Measurements from ENCODE around the gene RNF212.

Gene RNF212

GRCh38 chr4:1033840-1034551 is 79.4 kb downstream of the RNF212 start:
- DNase-seq: peak; percentile 31

GRCh38 chr4:1032861-1033260 is 80.5 kb downstream of the RNF212 start:
- DNase-seq: no peak

DNA sequence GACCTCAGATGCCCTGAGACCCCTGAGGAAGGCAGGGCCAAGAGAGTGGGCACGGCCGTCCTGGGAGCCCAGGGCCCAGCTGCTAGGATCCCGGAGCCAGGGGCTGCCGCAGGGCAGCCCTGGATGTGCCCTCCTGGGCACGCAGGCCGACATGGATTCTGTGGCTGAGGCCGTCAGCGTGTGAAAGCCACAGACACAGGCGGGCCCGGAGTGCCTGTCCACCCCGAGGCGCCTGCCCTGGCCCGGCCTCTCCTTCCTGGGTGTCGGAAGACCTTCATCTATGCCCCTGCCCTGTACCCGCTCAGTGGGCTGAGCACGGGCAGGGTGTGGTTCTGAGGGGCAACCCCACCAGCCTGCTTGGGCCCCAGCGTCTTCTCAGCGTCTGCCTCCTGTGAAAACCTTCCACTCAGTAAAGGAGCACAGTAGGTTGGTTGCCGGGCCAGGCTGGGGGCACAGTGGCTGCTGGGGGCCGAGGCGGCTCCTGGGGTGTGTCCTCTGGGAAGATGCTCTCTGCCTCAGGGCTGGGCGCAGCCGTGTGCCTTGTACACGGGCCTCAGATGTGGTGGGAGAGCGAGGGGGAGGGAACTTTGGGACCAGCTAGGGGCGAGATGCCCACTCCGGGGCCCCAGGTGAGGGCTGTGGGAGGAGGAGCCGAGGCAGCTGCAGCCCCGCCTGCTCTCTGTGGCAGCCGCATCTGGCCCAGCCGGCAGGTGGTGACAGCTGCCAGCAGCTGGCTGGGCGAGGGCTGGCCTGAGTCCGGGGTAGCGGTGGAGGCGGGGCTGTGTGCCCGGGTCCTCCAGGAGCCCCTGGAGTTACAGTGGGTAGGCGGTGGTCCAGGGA is 81.2 kb downstream of the RNF212 start:
- DNase-seq: peak; percentile 94

- DNase-seq: no peak
These were observed 82.0 kb downstream of the RNF212 start for GRCh38 chr4:1031346-1031745.

DNA sequence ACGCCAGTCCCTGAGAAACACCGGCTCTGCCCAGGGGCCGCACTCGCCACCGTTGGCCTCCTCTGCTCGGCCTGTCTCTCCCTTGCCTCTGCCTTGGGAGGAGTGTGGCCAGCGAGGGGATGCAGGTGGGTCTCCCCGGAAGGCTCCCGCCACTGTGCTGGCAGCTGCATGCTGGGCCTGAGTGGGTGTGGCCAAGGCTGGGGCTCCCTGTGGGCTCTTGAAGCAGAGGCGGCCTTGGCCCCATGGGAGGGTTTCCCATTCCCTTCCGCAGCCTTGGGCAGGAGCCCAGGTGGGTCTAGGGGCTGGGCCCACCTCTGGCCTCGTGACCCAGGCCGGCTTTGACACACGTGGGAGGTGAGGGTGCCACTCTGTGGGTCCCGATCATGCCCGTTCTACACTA is 82.8 kb downstream of the RNF212 start:
- DNase-seq: no peak

DNA sequence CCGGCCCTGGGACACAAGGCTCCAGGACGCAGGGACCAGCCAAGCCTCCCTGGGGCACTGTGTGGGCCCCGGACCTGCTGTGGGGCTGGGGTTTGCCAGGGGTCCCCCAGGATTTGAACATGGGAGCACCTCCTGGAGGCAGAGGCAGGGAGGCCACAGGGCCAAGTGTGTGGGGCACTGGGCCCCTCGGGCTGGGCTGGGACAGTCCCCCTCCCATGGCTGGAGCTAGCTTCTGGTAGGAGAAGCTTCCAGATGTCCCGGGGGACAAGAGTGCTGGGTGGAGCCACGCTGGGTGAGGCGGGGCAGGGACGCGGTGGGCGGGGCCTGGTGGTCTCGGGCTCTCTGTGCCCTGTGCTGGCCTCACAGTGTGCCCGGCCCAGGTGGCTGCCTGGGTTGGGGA is 83.3 kb downstream of the RNF212 start:
- DNase-seq: no peak

- DNase-seq: no peak
These were observed 83.8 kb downstream of the RNF212 start for GRCh38 chr4:1029529-1029928.

- peak; percentile 41 for DNase-seq
These were observed 84.7 kb downstream of the RNF212 start for GRCh38 chr4:1028574-1029220.

- peak; percentile 41 for DNase-seq
These were observed 85.5 kb downstream of the RNF212 start for GRCh38 chr4:1027915-1028238.

GRCh38 chr4:1027219-1027914 is 86.0 kb downstream of the RNF212 start:
- no peak for DNase-seq

DNA sequence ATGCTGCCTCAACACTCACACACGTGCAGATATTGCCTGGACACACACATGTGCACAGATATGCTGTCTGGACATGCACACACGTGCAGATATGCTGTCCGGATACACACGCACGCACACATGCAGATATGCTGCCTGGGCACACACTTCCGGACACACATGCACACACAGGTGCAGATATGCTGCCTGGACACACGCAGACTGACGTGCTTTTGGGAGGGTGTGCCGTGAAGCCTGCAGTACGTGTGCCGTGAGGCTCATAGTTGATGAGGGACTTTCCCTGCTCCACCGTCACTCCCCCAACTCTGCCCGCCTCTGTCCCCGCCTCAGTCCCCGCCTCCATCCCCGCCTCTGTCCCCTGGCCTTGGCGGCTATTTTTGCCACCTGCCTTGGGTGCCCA is 87.2 kb downstream of the RNF212 start:
- DNase-seq: peak; percentile 94

- DNase-seq: no peak
These were observed 88.3 kb downstream of the RNF212 start for GRCh38 chr4:1024882-1025545.

- DNase-seq: no peak
These were observed 89.2 kb downstream of the RNF212 start for GRCh38 chr4:1023895-1024740.

DNA sequence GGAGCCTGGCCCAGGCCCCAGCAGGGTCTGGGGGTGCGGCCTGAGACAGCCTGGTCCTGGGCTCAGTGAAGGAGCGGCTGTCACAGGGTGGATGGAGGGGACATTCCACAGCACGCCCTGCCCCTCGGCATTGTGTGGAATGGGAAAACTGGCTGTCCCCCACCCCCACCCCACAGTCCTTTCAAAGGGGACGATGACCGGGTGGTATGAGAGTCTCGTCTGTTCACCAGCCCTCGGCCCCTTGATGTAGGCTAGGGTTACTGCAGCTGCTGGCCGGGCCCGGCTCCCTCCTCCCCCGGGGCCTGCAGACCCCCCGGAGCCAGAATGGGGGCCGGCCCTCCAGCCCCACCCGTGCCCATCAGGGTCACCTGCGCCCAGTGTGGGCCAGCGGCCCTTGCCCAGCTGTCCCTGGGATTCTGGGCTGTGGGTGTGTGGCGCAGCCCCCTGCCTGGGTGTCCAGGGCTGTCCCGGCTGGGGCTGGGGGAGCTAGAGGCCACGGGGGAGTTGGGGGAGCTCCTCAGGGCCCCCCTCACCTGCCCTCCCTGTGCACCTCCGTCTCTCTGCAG is 90.2 kb downstream of the RNF212 start:
- DNase-seq: no peak

DNA sequence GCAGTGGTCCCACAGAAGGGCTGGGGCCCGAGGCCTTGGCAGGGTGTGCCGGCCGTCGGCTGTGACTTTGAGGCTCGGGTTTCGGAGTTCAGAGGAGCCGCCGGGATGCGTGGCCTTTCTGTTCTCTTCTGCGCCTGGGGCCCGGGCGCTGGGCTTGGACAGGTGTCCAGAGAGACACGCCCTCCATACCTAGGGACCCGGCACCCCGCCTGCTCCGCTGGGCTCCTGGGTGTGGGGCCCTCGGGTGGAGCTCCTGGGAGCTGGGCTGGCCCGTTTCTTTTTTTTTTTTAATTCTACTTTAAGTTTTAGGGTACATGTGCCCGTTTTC is 90.7 kb downstream of the RNF212 start:
- no peak for DNase-seq

DNA sequence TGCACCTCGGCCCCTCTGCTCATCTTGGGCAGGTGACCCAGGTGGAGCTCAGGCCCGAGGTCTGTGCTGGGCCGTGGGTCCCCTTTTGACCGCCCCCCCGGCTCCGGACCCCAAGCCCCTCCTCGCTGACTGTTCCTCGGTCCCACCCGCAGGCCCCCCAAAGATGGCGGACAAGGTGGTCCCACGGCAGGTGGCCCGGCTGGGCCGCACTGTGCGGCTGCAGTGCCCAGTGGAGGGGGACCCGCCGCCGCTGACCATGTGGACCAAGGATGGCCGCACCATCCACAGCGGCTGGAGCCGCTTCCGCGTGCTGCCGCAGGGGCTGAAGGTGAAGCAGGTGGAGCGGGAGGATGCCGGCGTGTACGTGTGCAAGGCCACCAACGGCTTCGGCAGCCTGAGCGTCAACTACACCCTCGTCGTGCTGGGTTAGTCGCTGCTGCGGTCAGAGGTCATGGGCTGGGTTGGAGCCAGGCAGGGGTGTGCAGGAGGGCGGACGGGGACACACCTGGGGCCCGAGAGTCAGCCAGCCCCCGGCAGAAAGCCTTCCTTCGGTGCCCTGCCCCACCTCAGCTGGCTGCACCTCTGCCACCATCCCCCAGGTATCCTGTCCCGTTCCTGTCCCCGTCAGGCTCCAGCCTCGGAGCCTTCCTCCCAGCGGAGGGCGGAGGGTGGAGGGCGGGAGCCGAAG is 91.2 kb downstream of the RNF212 start:
- no peak for DNase-seq

Measured in 8988T (cell line).